ENCODE measurements around the gene SNAI1. TPM values are rescaled to one million over a fixed set of nuclear protein-coding genes. Genes with fewer than 3 reads are reported as not detected.

SNAI1 gene
- total and polyA plus RNA-seq, 2 donors (not counting 3 experiments of a cell fraction or from before 2014, with no cell fraction given) = 10.8 to 13.4 TPM

DNA sequence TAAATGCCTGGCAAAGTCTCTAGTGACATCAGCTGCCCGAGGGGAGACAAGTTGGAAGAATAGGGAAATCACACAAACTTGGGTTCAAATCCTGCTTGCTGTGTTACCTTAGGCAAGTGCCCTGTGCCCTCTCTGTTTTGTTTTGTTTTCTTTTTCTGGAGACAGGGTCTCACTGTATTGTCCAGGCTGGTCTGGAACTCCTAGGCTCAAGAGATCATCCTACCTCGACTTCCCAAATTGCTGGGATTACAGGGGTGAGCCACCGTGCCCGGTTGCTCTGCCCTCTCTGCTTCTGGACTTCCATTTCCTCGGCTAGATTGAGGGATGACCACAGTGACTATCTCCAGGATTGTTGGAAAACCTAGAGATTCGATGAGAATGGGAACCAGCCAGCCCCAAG lies 55.4 kb downstream of the SNAI1 start:
- peak; percentile 33 for FAIRE-seq
- CTCF ChIA-PET = interaction anchor here (2.6 kb wide), 1 partner anchor 33 kb away, joined by 15 read pairs; no protein-coding TSS in a partner anchor

More for the DNA sequence above, 55.4 kb downstream of the SNAI1 start:
- TF ChIP-seq FOS (IDR thresholded peaks at IDR 0.05; ENCODE audit: borderline replicate concordance, insufficient read depth, low read length) (no peak), POLR2A (IDR thresholded peaks at IDR 0.05; ENCODE audit: low read depth, low read length) (no peak), JUN (IDR thresholded peaks at IDR 0.05; ENCODE audit: borderline replicate concordance, insufficient read depth, insufficient read length, low read depth) (no peak), POLR2AphosphoS5 (IDR thresholded peaks at IDR 0.05; ENCODE audit: insufficient read depth, low read depth, low read length) (no peak), GATA2 (IDR thresholded peaks at IDR 0.05; ENCODE audit: insufficient read depth, insufficient read length, low read depth, low read length) (no peak), EZH2 (IDR thresholded peaks at IDR 0.05; ENCODE audit: borderline replicate concordance, low read depth, low read length, severe bottlenecking) (no peak), MYC (IDR thresholded peaks at IDR 0.05; ENCODE audit: low read depth, low read length) (no peak), MAX (IDR thresholded peaks at IDR 0.05; ENCODE audit: insufficient read depth, insufficient read length) (no peak)
- TF ChIP-seq, protein P1, sequence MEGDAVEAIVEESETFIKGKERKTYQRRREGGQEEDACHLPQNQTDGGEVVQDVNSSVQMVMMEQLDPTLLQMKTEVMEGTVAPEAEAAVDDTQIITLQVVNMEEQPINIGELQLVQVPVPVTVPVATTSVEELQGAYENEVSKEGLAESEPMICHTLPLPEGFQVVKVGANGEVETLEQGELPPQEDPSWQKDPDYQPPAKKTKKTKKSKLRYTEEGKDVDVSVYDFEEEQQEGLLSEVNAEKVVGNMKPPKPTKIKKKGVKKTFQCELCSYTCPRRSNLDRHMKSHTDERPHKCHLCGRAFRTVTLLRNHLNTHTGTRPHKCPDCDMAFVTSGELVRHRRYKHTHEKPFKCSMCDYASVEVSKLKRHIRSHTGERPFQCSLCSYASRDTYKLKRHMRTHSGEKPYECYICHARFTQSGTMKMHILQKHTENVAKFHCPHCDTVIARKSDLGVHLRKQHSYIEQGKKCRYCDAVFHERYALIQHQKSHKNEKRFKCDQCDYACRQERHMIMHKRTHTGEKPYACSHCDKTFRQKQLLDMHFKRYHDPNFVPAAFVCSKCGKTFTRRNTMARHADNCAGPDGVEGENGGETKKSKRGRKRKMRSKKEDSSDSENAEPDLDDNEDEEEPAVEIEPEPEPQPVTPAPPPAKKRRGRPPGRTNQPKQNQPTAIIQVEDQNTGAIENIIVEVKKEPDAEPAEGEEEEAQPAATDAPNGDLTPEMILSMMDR (IDR thresholded peaks at IDR 0.05; ENCODE audit: extremely low read depth in 1 of 2, insufficient read depth in 1 of 2, low read depth in 1 of 2, low read length in 2 of 2) = no peak
- no peak overlapping the region for H2AFZ ChIP-seq (ENCODE audit: low read depth, low read length)
- H3K9me1 ChIP-seq (replicated peaks; ENCODE audit: control insufficient read depth, extremely low read depth, insufficient read depth, low read length) = no peaks in the 10 kb centered on the region
- no peak overlapping the region for H3K27ac ChIP-seq (ENCODE audit: insufficient read depth, low read depth, low read length)
- no peak overlapping the region for H3K4me2 ChIP-seq (ENCODE audit: insufficient read depth, low read length)
- no peaks in the 10 kb centered on the region for H3K79me2 ChIP-seq (ENCODE audit: control insufficient read depth, insufficient read depth, low read length)
- H3K4me3 ChIP-seq (replicated peaks in 1 of 3; ENCODE audit: insufficient read depth in 1 of 3, low read depth in 1 of 3, low read length in 3 of 3) = no peak overlapping the region
- intact Hi-C loops (cut with micrococcal nuclease) (loop anchor here (10.0 kb wide), 1 partner anchor 473 kb away; the partner anchor contains the start of gene PTGIS), dilution Hi-C loops (cut with MboI; ENCODE audit: extremely low pct_ligation_motif_present, low sequenced_read_pairs) (no loop called here)
- H3K4me1 ChIP-seq (ENCODE audit: control insufficient read depth, extremely low read depth, insufficient read depth, low read length) = peaks cover 16% of the 10 kb centered on the region
- POLR2A ChIA-PET = no interaction called here
- BruUV-seq (replicated peaks) = no TSS peak
- H3K9me3 ChIP-seq (replicated peaks; ENCODE audit: control insufficient read depth, insufficient read depth, low read length) = no peaks in the 10 kb centered on the region
- H3K27me3 ChIP-seq (ENCODE audit: control insufficient read depth in 2 of 2, insufficient read depth in 2 of 2, low read length in 2 of 2) = no peaks in the 10 kb centered on the region
- no peak for DNase-seq (ENCODE audit: low read depth, low spot score)
- no peaks in the 10 kb centered on the region for H4K20me1 ChIP-seq (replicated peaks; ENCODE audit: control insufficient read depth, extremely low read depth, insufficient read depth, low read length)
- no peak overlapping the region for H3K9ac ChIP-seq (replicated peaks; ENCODE audit: extremely low read depth, insufficient read depth, low read length)
- no peaks in the 10 kb centered on the region for H3K36me3 ChIP-seq (ENCODE audit: control insufficient read depth in 2 of 2, extremely low read depth in 1 of 2, insufficient read depth in 2 of 2, low read length in 2 of 2)

Small RNA genes within 50 kb of the gene (small RNA-seq; reads per million reads assigned to genes)
- gene RF00017 (ENCODE audit: insufficient read depth, insufficient read length, low read depth, low replicate concordance) = not detected
- gene RNU6-147P (ENCODE audit: insufficient read depth, insufficient read length, low read depth, low replicate concordance) = not detected

Other genes starting within 250 kb of the SNAI1 start
- 11.2 and 14.4 TPM in 2 replicates for gene SLC9A8, start 170.2 kb upstream of the SNAI1 start, total RNA-seq
- 4.4 and 5.1 TPM in 2 replicates for gene SLC9A8, start 170.2 kb upstream of the SNAI1 start, polyA plus RNA-seq
- gene SPATA2, start 67.5 kb upstream of the SNAI1 start, total RNA-seq = 6.1 TPM in 2 replicates
- 4.9 and 6.1 TPM in 2 replicates for gene SPATA2, start 67.5 kb upstream of the SNAI1 start, polyA plus RNA-seq
- gene RNF114, start 46.6 kb upstream of the SNAI1 start, total RNA-seq = 41.6 and 45.8 TPM in 2 replicates
- 54.6 and 81.7 TPM in 2 replicates for gene RNF114, start 46.6 kb upstream of the SNAI1 start, polyA plus RNA-seq
- gene UBE2V1, start 130.2 kb downstream of the SNAI1 start, total RNA-seq = 147 and 156 TPM in 2 replicates
- 111 and 145 TPM in 2 replicates for gene UBE2V1, start 130.2 kb downstream of the SNAI1 start, polyA plus RNA-seq
- 62.7 and 71.9 TPM in 2 replicates for gene PEDS1, start 170.7 kb downstream of the SNAI1 start, total RNA-seq
- 131 and 182 TPM in 2 replicates for gene PEDS1, start 170.7 kb downstream of the SNAI1 start, polyA plus RNA-seq
- 8.9 and 11.4 TPM in 2 replicates for gene CEBPB, start 207.8 kb downstream of the SNAI1 start, total RNA-seq
- 3.7 and 4.6 TPM in 2 replicates for gene CEBPB, start 207.8 kb downstream of the SNAI1 start, polyA plus RNA-seq